AG04450 (cell line): Measurements from ENCODE around the gene PEX11G. TPM values are rescaled to one million over a fixed set of nuclear protein-coding genes. Genes with fewer than 3 reads are reported as not detected.

ENCODE experiments used
- CTCF ChIA-PET: fragments of 300-600, 350-600 bp; formaldehyde crosslinking; extraction: SDS; loops from one replicate; lab custom pipeline; 2022; ENCODE audit warnings: antibody characterized with exemption, inconsistent platforms; lab: Charles Lee
- POLR2A ChIA-PET: fragments of 350-600 bp; formaldehyde crosslinking; extraction: SDS; loops from one replicate; lab custom pipeline; 2021; ENCODE audit warnings: antibody characterized with exemption, inconsistent platforms; lab: Yijun Ruan, JAX
- DNase-seq: peaks from one replicate; pipeline ENCODE4 v3.0.0-alpha.2; 2011; ENCODE audit warnings: low read depth, low spot score
- H3K27ac ChIP-seq: one replicate; pipeline ENCODE4 v1.5.1; 2012; ENCODE audit warnings: low read depth, low read length, control low read depth
- H3K27me3 ChIP-seq: one replicate; pipeline ENCODE4 v1.6.0; 2012; ENCODE audit warnings: low read length; ENCODE audit not compliant: control insufficient read depth, insufficient read depth
- H3K4me3 ChIP-seq: 2 replicates; pipeline ENCODE4 v1.5.1; 2011; ENCODE audit warnings: mild to moderate bottlenecking, low read depth, low read length, control low read depth
- H3K9me3 ChIP-seq: 2 replicates; pipeline ENCODE4 v1.5.1; 2012; ENCODE audit warnings: low read length; ENCODE audit not compliant: control insufficient read depth, insufficient read depth
- polyA plus RNA-seq: library from polyadenylated mRNA; depleted of rRNA; stranded (reverse); fragments of >200 nt; gene quantifications from 2 replicates; pipeline ENCODE4 v1.2.3, GENCODE V29; 2011
- TF ChIP-seq, protein P1 (sequence below): IDR thresholded peaks from 2 replicates; pipeline ENCODE4 v1.5.1; 2011; ENCODE audit warnings: low read depth, low read length, control low read depth, inconsistent platforms

The PEX11G gene
- polyA plus RNA-seq, 1 experiment, result 0.60 TPM

DNA sequence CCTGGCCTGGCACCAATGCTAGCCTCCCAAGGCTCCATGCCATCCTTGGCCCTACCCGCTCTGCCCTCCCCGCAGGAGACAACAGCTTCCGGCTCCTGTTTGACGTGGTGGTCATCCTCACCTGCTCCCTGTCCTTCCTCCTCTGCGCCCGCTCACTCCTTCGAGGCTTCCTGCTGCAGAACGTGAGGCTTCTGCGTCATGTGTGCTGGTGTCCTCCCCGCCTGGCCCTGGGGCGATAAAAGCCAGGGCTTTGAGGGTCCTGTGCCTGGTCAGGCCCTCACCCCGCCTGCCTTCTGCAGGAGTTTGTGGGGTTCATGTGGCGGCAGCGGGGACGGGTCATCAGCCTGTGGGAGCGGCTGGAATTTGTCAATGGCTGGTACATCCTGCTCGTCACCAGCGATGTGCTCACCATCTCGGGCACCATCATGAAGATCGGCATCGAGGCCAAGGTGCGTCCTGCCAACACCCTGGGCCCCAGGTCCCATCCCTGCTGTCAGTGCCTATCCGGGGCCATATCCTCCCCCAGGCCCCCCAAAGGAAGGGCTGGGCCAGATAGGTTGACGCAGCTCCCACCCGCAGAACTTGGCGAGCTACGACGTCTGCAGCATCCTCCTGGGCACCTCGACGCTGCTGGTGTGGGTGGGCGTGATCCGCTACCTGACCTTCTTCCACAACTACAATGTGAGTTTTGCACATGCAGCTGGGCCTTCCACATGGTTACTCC lies 39.8 kb upstream of the PEX11G start:
- H3K9me3 ChIP-seq, result no peaks in the 10 kb centered on the region; the same call in 1 of the 2 replicates
- CTCF ChIA-PET, result no interaction called here
- no peak overlapping the region for H3K4me3 ChIP-seq
- TF ChIP-seq, protein P1, sequence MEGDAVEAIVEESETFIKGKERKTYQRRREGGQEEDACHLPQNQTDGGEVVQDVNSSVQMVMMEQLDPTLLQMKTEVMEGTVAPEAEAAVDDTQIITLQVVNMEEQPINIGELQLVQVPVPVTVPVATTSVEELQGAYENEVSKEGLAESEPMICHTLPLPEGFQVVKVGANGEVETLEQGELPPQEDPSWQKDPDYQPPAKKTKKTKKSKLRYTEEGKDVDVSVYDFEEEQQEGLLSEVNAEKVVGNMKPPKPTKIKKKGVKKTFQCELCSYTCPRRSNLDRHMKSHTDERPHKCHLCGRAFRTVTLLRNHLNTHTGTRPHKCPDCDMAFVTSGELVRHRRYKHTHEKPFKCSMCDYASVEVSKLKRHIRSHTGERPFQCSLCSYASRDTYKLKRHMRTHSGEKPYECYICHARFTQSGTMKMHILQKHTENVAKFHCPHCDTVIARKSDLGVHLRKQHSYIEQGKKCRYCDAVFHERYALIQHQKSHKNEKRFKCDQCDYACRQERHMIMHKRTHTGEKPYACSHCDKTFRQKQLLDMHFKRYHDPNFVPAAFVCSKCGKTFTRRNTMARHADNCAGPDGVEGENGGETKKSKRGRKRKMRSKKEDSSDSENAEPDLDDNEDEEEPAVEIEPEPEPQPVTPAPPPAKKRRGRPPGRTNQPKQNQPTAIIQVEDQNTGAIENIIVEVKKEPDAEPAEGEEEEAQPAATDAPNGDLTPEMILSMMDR, result no peak
- no peak for DNase-seq
- POLR2A ChIA-PET, result no interaction called here
- H3K27me3 ChIP-seq, result no peaks in the 10 kb centered on the region
- H3K27ac ChIP-seq, result no peak overlapping the region

DNA sequence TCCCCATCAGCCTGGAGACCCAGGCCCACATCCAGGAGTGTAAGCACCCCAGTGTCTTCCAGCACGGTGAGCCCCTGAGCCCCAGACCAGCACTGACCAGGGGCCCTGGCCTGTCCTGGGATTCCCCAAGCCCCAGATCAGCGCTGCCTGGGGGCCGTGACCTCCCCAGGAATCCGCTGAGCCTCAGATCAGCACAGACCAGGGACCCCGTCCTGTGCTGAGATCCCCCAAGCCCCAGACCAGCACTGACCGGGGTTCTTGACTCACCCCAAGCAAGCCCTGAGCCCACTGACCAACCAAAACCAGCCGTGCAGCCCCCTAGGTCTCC lies 39.3 kb upstream of the PEX11G start:
- ChIA-PET POLR2A (no interaction called here), CTCF (no interaction called here)
- Histone ChIP-seq H3K27ac (no peak overlapping the region), H3K9me3 (no peaks in the 10 kb centered on the region; the same call in 1 of the 2 replicates), H3K27me3 (no peaks in the 10 kb centered on the region), H3K4me3 (no peak overlapping the region)
- TF ChIP-seq, protein P1, result no peak
- DNase-seq, result no peak

DNA sequence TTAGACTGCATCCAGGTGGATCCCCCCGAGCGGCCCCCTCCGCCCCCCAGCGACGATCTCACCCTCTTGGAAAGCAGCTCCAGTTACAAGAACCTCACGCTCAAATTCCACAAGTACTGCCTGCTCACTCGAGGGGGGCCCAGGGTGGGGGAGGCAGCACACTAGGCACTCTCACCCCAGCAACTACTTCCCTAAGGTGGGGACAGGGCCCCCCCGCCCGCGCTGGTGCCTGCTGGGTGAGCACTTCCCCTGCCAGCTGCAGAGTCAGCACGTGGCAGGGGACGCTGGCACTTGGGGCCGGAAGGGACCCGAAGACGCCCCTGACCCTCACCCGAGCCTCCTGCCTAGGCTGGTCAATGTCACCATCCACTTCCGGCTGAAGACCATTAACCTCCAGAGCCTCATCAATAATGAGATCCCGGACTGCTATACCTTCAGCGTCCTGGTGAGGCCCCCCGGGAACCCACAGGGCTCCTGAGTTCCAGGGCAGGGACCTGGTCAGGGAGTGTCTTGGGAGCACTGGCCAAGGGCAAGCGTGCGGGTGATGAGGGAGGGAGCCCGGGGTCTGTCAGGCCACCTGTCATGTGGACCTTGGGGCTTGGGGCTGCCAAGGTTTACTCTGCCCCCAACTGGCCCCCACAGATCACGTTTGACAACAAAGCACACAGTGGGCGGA lies 38.8 kb upstream of the PEX11G start:
- Histone ChIP-seq H3K27ac (no peak overlapping the region), H3K4me3 (no peak overlapping the region), H3K9me3 (no peaks in the 10 kb centered on the region; the same call in 1 of the 2 replicates), H3K27me3 (no peaks in the 10 kb centered on the region)
- POLR2A ChIA-PET, result no interaction called here
- TF ChIP-seq, protein P1, result no peak
- DNase-seq, result no peak
- CTCF ChIA-PET, result interaction anchor here (0.9 kb wide), 1 partner anchor 174 kb away, joined by 3 read pairs; no protein-coding TSS in a partner anchor

DNA sequence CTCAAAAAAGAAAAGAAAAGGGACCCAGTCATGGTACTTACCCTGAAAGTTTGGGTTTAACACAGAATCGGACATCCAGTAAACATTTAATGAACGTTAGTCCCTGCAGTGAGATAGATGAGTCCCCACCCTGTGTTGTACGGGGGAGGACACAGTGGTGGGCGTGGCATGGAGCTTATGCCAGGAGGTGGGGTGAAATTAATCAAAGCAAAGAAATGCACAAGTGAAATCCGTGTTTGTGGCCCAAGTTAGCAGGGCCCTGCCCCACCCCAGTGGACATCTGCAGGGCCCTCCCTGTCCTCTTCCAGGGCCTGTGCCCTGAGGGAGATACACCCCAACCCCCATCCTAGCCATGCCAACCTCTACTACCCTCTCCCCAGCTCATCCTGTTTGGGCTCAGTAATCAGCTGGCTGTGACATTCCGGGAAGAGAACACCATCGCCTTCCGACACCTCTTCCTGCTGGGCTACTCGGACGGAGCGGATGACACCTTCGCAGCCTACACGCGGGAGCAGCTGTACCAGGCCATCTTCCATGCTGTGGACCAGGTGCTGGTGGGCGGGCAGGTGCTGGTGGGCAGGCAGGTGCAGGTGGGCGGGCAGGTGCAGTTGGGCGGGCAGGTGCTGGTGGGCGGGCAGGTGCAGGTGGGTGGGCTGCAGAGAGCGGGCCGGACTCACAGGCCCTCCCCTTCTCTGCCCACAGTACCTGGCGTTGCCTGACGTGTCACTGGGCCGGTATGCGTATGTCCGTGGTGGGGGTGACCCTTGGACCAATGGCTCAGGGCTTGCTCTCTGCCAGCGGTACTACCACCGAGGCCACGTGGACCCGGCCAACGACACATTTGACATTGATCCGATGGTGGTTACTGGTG lies 37.5 kb upstream of the PEX11G start:
- TF ChIP-seq, protein P1, result no peak
- ChIA-PET CTCF (interaction anchor here (0.9 kb wide), 1 partner anchor 172 kb away, joined by 3 read pairs; no protein-coding TSS in a partner anchor), POLR2A (no interaction called here)
- no peak overlapping the region for H3K4me3 ChIP-seq
- no peak for DNase-seq
- H3K27me3 ChIP-seq, result no peaks in the 10 kb centered on the region
- no peak overlapping the region for H3K27ac ChIP-seq
- no peaks in the 10 kb centered on the region; the same call in 1 of the 2 replicates for H3K9me3 ChIP-seq
